GM12878 (cell line): ENCODE measurements around the gene TMEM63B. TPM values are rescaled to one million over a fixed set of nuclear protein-coding genes. Genes with fewer than 3 reads are reported as not detected.

Experiments
- NFXL1 ChIP-seq: fragments of 450-650 bp; IDR thresholded peaks from 2 replicates; pipeline ENCODE4 v1.6.1; 2017; ENCODE audit warnings: antibody characterized with exemption, mild to moderate bottlenecking, borderline replicate concordance
- PRDM15 ChIP-seq: fragments of 450-650 bp; formaldehyde crosslinking; IDR thresholded peaks from 2 replicates; pipeline ENCODE4 v1.4.0; 2020; ENCODE audit warnings: mild to moderate bottlenecking, moderate library complexity
- RB1 ChIP-seq: fragments of 450-650 bp; formaldehyde crosslinking; IDR thresholded peaks from 2 replicates; pipeline ENCODE4 v1.6.1; 2017; ENCODE audit warnings: mild to moderate bottlenecking, borderline replicate concordance
- SREBF2 ChIP-seq: IDR thresholded peaks from 2 replicates; pipeline ENCODE4 v1.6.1; 2012; ENCODE audit warnings: mild to moderate bottlenecking, low read length
- polyA plus RNA-seq, 11 experiments: library from polyadenylated mRNA; depleted of rRNA in 4 of 11; unstranded in 6 of 11; stranded (reverse) in 5 of 11; fragments of >200 nt; fragmentation: Nextera tagmentation in 4 of 11; fragmentation: Illumina TruSeq in 1 of 11; extraction: Ambion mirVana in 4 of 11; extraction: Trizol in 1 of 11; gene quantifications; 1 replicate in 1 of 11; 2 replicates in 10 of 11; pipeline versions ENCODE4 v1.2.1 to v1.2.3, GENCODE V29; 2011 to 2016; ENCODE audit warnings: inconsistent platforms in 2 of 11, missing spikeins in 2 of 11, low read depth in 1 of 11
- total RNA-seq, 4 experiments: library from RNA; depleted of rRNA in 3 of 4; stranded (reverse); fragments of >200 nt in 3 of 4; fragmentation: Illumina TruSeq in 1 of 4; extraction: Trizol in 1 of 4; gene quantifications; 2 replicates each; pipeline versions ENCODE4 v1.2.1 to v1.2.3, GENCODE V29; 2013 to 2021
- TF ChIP-seq, protein P1 (sequence below): fragments of 150-350 bp; IDR thresholded peaks from 2 replicates; pipeline ENCODE4 v1.6.1; 2016; ENCODE audit warnings: low read depth, low read length

TMEM63B gene
- total and polyA plus RNA-seq, 10 of the 15 experiments (the other 5 are each of a cell fraction or from before 2014, with no cell fraction given) = 0.09 to 15.0 (median 7.1) TPM; not detected in 1

DNA sequence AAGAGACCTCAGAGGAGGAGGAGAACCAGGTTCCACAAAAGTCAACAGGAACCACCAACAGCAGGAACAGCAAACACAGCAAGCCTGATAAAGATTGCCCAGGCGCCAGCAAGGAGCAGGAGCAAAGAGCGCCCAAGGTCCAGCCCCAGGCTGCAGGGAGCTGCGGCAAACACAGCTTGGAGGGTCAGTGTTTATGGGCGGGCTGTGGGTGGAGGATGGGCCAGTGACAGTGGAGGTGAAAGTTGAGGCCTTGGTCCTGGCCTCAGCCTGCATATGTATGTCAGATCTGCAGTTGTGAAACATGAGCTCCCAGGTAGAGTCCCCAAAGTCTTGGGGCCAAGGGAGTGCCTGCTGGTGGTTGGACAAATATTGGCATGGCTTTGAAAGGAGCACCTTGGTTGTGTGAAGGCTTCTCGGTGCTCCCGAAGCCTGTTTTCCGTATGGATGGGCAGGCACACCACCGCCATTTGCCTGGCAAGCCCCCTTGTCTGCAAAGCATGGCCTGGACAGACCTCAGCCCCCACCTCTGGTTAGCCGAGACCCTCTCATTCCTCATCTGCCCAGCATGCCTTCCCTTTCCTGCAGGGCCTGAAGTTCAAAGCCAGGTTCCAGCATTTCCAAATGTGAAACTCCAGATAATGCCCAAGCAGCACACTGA is 29.3 kb downstream of the TMEM63B start (continued):
- TF ChIP-seq, protein P1, sequence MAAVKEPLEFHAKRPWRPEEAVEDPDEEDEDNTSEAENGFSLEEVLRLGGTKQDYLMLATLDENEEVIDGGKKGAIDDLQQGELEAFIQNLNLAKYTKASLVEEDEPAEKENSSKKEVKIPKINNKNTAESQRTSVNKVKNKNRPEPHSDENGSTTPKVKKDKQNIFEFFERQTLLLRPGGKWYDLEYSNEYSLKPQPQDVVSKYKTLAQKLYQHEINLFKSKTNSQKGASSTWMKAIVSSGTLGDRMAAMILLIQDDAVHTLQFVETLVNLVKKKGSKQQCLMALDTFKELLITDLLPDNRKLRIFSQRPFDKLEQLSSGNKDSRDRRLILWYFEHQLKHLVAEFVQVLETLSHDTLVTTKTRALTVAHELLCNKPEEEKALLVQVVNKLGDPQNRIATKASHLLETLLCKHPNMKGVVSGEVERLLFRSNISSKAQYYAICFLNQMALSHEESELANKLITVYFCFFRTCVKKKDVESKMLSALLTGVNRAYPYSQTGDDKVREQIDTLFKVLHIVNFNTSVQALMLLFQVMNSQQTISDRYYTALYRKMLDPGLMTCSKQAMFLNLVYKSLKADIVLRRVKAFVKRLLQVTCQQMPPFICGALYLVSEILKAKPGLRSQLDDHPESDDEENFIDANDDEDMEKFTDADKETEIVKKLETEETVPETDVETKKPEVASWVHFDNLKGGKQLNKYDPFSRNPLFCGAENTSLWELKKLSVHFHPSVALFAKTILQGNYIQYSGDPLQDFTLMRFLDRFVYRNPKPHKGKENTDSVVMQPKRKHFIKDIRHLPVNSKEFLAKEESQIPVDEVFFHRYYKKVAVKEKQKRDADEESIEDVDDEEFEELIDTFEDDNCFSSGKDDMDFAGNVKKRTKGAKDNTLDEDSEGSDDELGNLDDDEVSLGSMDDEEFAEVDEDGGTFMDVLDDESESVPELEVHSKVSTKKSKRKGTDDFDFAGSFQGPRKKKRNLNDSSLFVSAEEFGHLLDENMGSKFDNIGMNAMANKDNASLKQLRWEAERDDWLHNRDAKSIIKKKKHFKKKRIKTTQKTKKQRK = no peak
- no peak for TF ChIP-seq NFXL1
- no peak for TF ChIP-seq RB1
- no peak for TF ChIP-seq SREBF2
- TF ChIP-seq PRDM15 (CRISPR knock-in tag) = no peak
